ENCODE data around the gene SLC4A2. TPM values are rescaled to one million over a fixed set of nuclear protein-coding genes. Genes with fewer than 3 reads are reported as not detected.

Gene SLC4A2
- total and polyA plus RNA-seq, 2 experiments from 2014 or later, result 167 to 188 TPM

GRCh38 chr7:151045262-151045661, 14.1 kb upstream of the SLC4A2 start:
- no peak for DNase-seq (ENCODE audit: low spot score)
- Histone ChIP-seq H3K27ac (no peak overlapping the region), H3K4me3 (no peak overlapping the region), H3K4me1 (ENCODE audit: insufficient read depth) (peaks cover 8% of the 10 kb centered on the region), H4K20me1 (ENCODE audit: insufficient read depth, poor library complexity, severe bottlenecking) (no peaks in the 10 kb centered on the region), H3K9me3 (ENCODE audit: low read depth) (no peaks in the 10 kb centered on the region), H3K27me3 (no peaks in the 10 kb centered on the region), H3K4me2 (no peak overlapping the region), H3K9me2 (replicated peaks; ENCODE audit: insufficient read depth) (no peaks in the 10 kb centered on the region), H2AFZ (no peak overlapping the region), H3K36me3 (replicated peaks; ENCODE audit: insufficient read depth, low read depth) (no peaks in the 10 kb centered on the region), H3K79me2 (no peaks in the 10 kb centered on the region)
- WGBS (ENCODE audit: low lambda C conversion rate, missing lambda C conversion rate), result 89% methylated on average over 11 of the region's 11 CpGs
- TF ChIP-seq EZH2 (IDR thresholded peaks at IDR 0.05; ENCODE audit: borderline replicate concordance), result no peak
- TF ChIP-seq CTCF (IDR thresholded peaks at IDR 0.05; ENCODE audit: poor library complexity), result no peak

GRCh38 chr7:151045967-151046366, 13.4 kb upstream of the SLC4A2 start:
- Histone ChIP-seq H3K4me3 (no peak overlapping the region), H3K36me3 (replicated peaks; ENCODE audit: insufficient read depth, low read depth) (no peaks in the 10 kb centered on the region), H3K4me1 (ENCODE audit: insufficient read depth) (peaks cover 8% of the 10 kb centered on the region), H3K4me2 (no peak overlapping the region), H3K9me3 (ENCODE audit: low read depth) (no peaks in the 10 kb centered on the region), H4K20me1 (ENCODE audit: insufficient read depth, poor library complexity, severe bottlenecking) (no peaks in the 10 kb centered on the region), H3K79me2 (no peaks in the 10 kb centered on the region), H3K27ac (no peak overlapping the region), H3K27me3 (no peaks in the 10 kb centered on the region), H3K9me2 (replicated peaks; ENCODE audit: insufficient read depth) (no peaks in the 10 kb centered on the region), H2AFZ (no peak overlapping the region)
- no peak for TF ChIP-seq EZH2phosphoT487 (IDR thresholded peaks at IDR 0.05; ENCODE audit: low read depth, severe bottlenecking, unreplicated experiment)
- TF ChIP-seq EZH2 (IDR thresholded peaks at IDR 0.05; ENCODE audit: borderline replicate concordance), result no peak
- no peak for TF ChIP-seq CTCF (IDR thresholded peaks at IDR 0.05; ENCODE audit: poor library complexity)
- no peak for DNase-seq (ENCODE audit: low spot score)
- 92% methylated on average over 9 of the region's 9 CpGs for WGBS (ENCODE audit: low lambda C conversion rate, missing lambda C conversion rate)

- peak overlapping the region; percentile 37 for H3K4me2 ChIP-seq
These were observed 12.5 kb upstream of the SLC4A2 start for GRCh38 chr7:151046603-151047573.

More at GRCh38 chr7:151046603-151047573, 12.5 kb upstream of the SLC4A2 start:
- no peak for TF ChIP-seq CTCF (IDR thresholded peaks at IDR 0.05; ENCODE audit: poor library complexity)
- TF ChIP-seq EZH2phosphoT487 (IDR thresholded peaks at IDR 0.05; ENCODE audit: low read depth, severe bottlenecking, unreplicated experiment), result no peak
- TF ChIP-seq EZH2 (IDR thresholded peaks at IDR 0.05; ENCODE audit: borderline replicate concordance), result no peak
- Histone ChIP-seq H3K27ac (peak overlapping the region; percentile 27), H2AFZ (no peak overlapping the region), H3K79me2 (no peaks in the 10 kb centered on the region), H3K27me3 (no peaks in the 10 kb centered on the region), H3K4me3 (no peak overlapping the region), H3K36me3 (replicated peaks; ENCODE audit: insufficient read depth, low read depth) (no peaks in the 10 kb centered on the region), H4K20me1 (ENCODE audit: insufficient read depth, poor library complexity, severe bottlenecking) (no peaks in the 10 kb centered on the region), H3K4me1 (ENCODE audit: insufficient read depth) (peaks cover 8% of the 10 kb centered on the region), H3K9me2 (replicated peaks; ENCODE audit: insufficient read depth) (no peaks in the 10 kb centered on the region), H3K9me3 (ENCODE audit: low read depth) (no peaks in the 10 kb centered on the region)
- 67% methylated on average over 14 of the region's 14 CpGs for WGBS (ENCODE audit: low lambda C conversion rate, missing lambda C conversion rate)
- DNase-seq (ENCODE audit: low spot score), result peak; percentile 50

Measured in hepatocyte (in vitro differentiated cells).